Kidney capillary endothelial cell (primary cell): ENCODE measurements around the gene TK2.
"Not testable (repeated sequence)": the region's sequence is repeated elsewhere in the genome, so short reads cannot be mapped to it uniquely, and the experiment has no call there.

Experiments
- DNase-seq: peaks from one replicate; pipeline ENCODE4 v3.0.0-alpha.2; 2018; ENCODE audit warnings: low spot score

TK2 gene

DNA sequence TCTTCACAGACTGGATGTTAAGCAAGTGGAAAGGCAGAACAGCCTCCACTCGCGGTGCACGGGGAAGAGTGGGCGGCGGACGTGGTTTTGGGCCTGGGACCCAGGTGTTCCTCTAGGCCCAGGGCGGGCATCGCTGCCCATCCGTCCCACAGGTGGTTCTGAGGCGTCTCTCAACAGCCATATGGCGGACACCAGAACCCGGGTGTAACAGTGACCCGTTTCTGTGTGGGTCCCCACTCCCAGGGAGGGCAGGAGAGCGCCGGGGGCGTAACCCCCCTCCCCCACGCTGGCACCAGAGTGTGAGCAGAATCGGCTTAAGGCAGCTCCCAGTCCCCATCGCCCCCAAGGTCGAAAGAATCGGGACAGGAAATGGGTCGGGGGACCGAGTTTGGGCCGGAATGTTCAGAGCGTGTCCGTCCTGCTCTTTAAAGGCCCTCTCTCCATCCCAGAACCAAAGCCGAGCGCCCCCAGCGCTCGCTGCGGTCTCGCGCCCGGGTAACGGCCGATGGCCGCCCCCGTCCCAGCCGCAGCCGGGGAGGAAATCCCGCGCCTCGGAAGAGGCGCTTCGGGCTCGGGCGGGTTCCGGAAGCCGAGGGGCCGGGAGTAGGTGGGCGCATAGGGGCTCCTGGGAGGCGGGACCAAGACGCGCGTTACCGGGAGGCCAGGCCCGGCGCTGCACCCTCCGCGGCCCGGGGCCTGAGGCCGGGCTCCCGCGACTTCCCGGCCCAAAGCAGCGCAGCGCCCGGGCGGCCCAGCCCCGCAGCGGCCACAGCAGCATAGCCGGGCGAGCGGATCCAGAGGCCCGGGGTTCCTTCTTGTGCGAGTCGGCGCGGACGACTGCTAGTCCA, at the start of gene TK2:
TSS of gene TK2 (minus strand) at position 839 of the 848 bp plus-strand sequence. CDS start at position 778, 61 bp downstream.
- peak; percentile 50 for DNase-seq

DNA sequence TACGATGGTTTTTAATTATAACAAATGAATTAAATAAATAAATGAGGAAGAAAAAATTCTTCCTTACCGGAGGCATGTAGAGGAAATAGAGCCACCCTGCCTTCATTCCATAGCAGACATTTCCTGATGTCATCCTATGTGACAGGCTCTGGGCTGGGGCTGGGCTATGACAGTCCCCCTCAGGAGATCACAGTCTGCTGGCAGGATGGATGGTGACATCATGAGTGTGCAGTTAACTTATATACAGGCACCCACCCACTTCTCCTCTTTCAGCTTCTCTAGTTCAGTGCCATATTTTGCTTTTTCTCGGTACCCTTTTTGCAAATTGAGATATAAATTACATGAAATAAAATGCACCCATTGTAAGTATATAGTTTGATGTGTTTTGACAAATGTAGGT, 48.2 kb upstream of the TK2 start:
- peak; percentile 30 for DNase-seq

DNA sequence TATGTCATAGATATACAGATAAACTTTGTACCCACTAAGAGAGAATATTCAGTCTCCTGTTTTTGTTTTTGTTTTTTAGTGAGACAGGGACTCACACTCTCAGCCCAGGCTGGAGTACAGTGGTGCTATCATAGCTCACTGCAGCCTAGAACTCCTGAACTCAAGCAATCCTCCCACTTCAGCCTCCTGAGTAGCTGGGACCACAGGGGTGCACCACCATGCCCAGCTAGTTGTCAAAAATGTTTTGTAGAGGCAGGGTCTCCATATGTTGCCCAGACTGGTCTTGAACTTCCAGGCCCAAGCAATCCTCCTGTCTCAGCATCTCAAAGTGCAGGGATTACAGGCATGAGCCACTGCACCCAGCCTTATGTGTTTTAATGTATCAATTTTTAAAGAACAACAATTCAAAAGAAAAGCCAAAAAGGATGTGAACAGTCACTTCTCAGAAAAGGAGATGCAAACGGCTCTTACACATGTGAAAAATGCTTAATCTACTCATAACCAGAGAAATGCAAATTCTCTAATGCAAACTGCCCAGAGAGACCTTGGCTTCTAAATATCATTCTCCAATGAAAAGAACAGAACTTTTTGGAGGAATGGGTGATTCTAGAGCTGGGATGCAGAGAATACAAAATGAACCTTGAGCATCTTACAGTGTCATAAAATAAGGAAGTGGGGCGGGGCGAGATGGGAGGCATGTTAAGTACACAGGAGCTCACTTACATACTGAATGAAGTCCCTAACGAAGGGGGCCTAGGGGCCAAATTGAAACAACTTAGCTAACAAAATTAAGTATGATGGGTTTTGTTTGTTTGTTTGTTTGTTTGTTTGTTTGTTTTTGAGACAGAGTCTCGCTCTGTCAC, 47.3 kb upstream of the TK2 start:
- no peak for DNase-seq

DNA sequence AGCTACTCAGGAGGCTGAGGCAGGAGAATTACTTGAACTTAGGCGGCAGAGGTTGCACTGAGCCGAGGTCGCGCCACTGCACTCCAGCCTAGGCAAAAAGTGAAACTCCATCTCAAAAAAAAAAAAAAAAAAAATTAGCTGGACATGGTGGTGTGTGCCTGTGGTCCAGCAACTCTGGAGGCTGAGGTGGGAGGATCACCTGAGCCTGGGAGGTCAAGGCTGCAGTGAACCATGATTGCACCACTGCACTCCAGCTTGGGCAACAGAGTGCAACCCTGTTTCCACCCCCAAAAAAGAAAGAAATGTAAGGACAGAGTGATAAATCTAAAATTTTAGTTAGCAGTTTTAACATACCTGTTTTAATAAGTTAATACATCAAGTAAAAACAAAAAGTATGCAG, 46.6 kb upstream of the TK2 start:
- DNase-seq = not testable (repeated sequence)

DNA sequence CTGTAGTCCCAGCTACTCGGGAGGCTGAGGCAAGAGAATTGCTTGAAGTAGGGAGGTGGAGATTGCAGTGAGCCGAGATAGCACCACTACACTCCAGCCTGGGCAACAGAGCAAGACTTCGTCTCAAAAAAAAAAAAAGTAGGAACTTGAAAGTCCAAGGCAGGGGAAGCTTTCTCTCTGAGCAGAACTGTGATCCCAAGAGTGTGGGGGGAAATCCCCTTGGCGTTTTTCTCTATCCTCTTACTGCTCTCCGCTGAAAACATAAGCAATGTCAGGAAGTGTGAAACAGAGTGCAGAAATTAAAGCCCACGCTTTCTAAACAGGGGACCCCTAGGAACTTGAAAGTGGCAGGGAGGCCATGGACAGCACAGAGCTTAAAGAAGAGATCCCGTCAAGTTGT, 44.8 kb upstream of the TK2 start:
- no peak for DNase-seq

DNA sequence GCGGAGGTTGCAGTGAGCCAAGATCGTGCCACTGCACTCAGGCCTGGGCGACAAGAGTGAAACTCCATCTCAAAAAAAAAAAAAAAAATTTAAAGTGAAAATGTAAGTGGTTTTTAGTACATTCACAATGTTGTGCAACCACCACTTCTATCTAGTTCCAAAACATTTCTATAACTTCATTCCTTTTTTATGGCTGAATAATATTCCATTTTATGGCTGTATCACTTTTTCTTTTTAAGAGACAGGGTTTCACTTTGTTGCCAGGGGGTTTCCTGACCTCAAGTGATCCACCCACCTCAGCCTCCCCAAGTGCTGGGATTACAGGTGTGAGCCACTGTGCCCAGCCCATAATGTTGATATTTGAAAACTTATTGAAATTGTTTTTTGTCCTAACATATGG, 42.9 kb upstream of the TK2 start:
- DNase-seq = no peak

DNA sequence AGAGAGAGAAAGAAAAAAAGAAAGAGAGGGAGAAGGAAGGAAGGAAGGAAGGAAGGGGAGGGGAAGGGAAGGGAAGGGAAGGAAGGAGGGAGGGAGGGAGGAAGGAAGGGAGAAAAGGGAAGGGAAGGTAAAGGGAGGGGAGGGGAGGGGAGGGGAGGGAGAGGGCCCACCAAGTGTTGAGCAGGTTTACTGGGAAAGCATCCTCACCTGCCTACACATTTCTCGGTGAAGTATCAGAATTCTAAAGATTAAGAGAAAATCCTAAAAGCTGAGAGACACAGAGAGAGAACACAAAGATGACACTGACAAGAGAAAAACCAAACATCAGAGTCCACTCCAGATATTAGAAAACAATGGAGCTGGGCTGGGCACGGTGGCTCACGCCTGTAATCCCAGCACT, 42.3 kb upstream of the TK2 start:
- DNase-seq = no peak

DNA sequence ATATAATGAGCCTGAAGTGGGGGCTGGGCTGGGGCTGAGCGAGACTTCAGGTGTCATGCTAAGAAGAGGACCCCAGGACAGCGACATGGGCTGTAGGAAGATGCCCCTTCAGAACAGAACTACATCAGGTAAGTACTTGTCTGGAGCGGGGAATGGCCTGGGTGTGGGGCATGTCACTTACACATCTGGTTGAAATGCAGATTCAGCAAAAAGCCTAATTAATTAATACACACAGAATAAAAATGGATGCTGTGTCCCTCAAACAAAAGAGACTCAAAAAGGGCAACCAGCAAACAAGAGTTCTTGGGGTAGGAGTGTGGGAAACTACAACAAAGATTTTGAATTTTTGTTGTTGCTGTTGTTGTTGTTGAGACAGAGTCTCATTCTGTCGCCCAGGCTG, 41.1 kb upstream of the TK2 start:
- no peak for DNase-seq

DNA sequence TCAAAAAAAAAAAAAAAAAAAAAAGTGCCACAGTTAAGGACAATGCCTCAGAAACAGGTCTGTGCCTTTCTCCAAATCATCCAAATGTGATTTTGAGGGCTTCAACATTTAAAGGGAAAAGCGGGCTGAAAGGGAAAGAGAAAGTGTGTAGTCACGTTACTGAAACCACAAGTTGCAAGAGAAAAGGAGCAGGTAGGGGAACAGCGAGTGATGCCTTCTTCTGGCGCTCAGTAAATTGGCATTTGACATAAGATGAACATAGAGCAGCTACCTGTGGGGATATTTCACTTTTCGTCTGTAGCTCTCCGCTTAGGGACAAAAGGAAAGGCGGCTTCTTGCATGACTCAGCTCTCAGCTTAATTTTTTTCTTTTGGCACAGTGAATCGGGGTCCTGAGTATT, 40.4 kb upstream of the TK2 start:
- no peak for DNase-seq

DNA sequence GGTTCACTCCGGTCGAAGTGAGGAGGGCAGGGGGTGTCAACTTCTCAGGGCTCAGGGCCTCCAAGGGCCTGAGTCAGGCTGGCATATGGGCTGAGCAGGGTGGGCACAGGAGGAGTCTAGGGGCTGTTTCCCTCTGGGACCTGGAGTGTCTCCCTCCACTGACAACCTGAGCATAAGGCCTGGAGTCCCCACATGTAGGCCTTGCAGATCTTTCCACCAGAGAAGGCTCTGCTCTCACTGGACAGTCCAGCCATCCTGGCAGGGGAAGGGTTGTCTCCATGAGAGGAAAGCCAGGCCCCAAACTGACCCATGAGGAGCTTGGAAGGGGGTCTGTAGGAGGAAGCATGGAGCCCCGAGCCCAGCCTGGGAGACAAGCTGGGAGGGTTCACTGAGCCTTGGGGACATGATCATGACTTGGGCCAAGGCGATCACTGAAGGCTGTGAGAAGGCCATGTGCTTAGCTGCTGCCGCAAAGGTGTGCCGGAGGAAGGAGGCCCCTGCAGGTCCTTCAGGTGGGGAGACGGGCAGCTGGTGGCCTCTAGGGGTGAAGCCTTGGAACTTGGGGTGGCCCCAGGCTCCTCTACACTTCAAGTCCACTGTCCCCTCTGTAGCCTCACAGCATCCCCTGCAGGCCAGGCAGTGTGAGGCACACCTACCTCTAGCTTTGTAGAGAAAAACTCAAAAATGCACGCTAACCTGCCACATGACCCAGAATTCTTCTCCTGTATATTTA, 39.2 kb upstream of the TK2 start:
- DNase-seq = no peak

DNA sequence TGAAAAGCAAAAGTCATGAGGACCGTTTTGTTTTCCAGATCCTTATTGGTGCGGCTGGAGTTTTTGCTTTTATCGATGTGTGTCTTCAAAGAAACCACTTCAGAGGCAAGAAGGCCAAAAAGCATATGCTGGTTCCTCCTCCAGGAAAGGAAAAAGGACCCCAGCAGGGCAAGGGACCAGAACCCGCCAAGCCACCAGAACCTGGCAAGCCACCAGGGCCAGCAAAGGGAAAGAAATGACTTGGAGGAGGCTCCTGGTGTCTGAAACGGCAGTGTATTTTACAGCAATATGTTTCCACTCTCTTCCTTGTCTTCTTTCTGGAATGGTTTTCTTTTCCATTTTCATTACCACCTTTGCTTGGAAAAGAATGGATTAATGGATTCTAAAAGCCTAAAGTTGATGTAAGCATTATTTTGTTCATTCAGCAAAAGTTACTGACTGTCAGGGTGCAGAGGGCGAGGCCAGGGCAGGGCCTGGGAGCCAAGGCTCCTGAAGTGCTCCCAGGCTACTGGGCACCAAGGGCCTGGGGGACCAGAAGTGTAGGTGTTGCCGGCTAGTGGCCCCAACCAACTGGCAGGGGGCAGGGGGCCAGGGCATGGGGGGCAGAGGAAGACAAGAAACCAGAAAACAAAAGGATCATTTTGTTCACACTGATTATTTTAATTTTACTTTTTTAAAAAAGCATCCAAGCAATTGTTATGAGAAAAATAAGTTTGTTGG, 38.1 kb upstream of the TK2 start:
- no peak for DNase-seq

DNA sequence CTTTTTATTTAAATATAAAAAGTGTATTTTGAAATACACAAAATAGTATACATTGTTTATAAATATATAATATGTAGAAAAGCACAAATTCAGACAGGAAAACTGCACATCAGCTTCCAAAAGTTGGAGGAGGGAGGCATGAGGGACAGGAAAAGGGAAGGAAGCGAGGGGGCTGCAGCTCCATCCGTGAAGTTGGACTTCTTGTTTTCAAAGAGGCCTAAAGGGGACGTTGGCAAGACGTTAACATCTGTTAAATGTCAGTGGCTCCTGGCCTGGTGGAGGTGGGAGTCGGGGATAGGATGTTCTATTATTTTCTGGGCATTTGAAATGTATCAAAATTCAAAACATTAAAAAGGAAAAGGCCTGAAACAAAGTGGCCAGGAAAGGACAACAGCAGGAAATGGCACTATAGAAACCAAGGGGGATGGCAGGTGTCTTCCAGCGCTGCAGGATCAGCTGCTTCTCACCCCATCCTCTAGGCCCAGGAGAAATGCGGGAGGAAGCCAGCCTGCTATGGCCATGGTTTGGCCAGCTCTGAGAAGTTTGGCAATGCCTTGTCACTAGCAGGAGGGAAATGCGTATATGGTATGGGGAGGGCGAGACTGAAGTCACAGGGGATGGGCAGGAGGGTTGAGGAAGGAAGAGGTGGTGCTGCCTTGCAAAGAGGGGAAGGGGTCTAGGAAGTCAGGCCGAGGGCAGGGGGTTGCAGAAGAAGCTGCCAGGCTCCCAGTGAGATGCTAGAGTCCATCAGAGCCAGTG, 35.7 kb upstream of the TK2 start:
- no peak for DNase-seq

DNA sequence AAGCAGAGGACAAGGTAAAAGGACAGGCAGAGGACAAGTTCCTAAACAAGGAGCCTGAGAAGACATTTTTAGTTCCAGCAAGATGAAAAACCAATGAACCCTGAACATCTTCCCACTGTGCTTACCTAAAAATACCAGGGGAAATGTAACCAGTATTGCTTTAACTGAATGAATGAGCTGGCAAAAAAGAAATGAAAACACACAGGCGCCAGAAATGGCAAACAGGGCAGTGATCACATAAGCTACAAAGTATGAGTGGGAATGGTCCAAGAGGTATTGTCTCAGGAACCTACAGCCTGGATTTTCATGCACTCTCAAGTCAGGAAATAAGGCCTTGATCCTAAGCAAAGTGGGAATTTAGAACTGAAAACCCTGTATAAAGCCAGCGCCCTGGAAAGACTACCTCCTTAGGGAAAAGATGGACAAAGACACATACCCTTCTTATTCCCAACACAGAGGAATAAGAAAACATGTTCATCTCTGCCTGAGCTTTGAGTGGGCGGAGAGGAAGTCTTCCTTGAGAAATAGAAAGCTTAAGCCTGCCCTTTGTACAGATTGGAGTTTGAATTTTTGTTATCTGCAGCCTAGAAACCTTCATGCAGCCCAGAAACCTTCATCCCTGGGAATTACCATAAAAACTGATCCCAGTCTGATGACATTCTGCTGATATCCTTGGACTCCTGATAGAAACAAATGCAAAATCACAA, 31.5 kb upstream of the TK2 start:
- no peak for DNase-seq

DNA sequence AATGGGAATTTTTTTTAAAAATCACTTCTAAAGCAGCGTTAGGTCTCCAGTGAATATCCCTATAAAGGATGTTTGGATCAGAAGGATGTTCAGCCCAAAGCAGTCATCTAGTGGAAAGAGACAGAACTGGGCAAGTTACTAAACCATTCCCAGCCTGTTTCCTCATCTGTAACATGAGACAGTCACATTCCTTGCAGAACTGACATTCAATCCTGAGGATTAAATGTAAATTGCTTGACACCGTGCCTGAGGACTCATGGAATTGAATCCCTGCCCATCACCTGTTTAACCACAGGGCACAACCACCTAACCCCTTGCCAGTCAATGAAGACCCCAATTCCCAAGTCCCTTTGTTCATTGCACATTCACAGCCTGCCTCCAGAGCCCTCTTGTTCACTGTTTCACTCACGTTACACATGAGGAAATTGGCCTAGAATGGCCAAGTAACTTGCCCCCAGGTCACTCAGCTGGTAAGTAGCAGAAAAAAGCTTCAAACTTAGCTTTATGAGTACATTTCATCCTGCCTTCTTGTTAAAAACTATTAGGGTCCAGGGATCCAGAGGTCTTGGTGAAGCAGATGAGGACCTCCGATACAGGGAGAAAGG, 30.8 kb upstream of the TK2 start:
- DNase-seq = no peak

DNA sequence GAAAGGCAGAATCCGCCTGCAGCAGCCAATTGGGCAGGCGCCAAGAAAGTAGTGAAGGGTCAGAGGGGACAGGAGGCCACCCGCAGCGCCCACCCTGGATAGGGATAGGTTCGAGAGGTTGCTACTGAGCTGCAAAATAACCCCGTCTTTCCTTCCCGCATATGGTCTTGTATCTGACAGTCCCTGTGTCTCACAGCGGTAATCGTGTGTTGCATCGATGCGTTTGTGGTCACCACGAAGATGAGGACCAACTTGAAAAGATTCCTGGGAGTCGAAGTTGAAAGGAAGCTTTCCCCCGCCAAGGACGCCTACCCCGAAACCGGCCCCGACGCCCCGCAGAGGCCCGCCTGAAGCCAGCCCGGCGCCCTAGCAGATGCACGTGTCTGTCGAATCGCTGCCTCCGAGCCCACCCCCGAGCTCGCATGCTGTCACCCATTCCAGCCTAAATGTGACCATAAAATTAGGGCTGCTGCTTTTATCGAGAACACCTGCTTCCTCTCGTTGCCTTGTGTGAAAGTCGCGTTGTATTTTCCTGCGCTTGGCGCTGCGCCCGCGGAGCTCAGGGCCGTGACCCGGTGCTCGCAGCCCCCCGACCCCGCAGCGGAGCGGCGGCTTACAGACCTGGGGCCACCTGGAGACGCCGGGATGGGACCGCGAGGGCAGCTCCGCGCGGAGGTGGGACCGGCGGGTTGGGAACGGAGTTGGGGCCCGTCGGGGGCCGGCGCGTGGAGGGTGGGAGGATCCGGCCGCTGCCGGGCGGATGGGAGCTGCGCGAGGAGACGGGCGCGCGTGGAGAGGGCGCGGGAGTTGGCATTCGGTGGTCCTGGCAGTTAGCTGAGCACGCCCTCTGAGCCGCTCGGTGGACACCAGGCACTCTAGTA, 29.0 kb upstream of the TK2 start, which contains the start of gene CMTM2:
TSS of gene CMTM2 (plus strand) at position 813 of the 881 bp plus-strand sequence. CDS start 145 bp downstream, outside the sequence.
- DNase-seq = no peak

DNA sequence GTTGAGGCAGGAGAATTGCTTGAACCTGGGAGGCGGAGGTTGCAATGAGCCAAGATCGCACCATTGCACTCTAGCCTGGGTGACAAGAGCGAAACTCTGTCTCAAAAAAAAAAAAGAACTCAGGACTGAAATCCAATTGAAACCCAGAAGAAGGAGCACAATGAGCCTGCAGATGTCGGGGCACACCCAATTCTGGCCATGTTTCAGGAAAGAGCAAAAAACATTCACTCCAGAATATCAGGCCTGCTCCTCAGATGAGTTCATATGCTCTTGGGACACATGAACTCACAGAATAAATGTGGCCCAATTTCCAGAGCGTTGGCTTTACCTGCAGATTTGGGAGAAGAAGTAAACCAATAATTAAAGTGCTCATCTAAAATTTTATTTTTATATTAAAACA, 26.4 kb upstream of the TK2 start:
- no peak for DNase-seq

DNA sequence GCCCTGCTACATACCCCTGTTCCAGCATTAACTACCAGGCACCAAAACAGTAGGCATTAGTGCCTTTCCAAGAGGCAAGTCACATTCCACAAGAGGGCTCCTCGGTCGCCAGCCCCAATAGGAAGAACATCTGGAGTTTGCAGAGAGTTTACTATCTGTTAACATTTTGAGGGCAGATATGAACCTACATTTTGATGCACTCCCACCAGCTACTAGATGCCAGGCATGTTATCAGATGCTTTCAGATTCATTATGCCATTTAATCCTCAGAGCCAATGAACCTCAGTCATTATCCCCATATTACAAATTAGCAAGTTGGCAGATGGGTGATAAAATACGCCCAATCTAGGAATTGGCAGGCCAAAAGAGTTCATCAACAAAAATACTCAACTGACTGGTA, 25.1 kb upstream of the TK2 start:
- DNase-seq = no peak

DNA sequence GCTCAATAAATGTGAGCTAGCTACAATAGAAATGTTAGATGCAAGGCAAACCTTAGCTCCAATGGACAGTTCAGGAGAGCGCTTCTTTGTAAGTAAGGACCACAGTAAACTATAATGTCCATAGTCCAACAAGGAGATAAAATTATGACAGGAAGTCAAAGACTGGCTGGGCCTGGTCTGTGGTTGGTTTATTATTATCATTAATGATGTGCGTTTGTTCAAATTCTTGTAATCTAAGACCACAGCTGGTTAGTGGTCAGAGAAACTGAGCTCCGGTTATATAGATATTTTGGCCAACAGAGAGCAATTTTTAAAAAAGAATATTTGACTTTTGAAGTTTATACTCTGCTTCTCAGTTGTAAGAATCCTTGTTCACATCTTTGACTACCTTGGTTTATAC, 24.6 kb upstream of the TK2 start:
- DNase-seq = no peak

DNA sequence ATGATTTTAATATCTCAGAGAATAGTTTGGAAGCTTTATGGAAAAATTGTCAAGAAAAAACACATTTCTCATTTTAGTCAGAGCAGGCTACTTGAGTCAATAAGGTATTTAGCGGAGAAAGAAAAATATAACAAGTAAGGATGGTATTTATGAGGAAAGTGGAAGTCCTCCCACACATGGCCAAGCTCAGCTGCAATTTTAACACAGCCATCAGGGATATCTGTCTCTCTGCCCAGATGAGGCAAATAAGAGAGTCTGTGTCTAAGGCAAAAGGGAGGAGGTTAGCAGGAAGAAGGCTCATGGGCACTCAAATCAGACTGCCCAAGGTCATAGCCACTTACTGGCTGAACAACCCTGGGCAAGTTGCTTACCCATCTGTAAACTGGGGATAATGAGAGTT, 24.2 kb upstream of the TK2 start:
- no peak for DNase-seq
